ENCODE measurements around the gene BCAS3. TPM values are rescaled to one million over a fixed set of nuclear protein-coding genes. Genes with fewer than 3 reads are reported as not detected.

The BCAS3 gene
- total RNA-seq, 4 donors from 2014 or later: 42.1 to 84.7 (median 54.1) TPM

- no peak for TF ChIP-seq POLR2A (IDR thresholded peaks at IDR 0.05)
- TF ChIP-seq CTCF (IDR thresholded peaks at IDR 0.05): no peak
- no peak for DNase-seq (ENCODE audit: low spot score in 2 of 2)
- intact Hi-C loops (cut with DNase I; ENCODE audit: low total_unique reads): no loop called here
- H3K4me3 ChIP-seq (ENCODE audit: low read depth, poor library complexity, severe bottlenecking): no peak overlapping the region
- 58 to 60% methylated on average over 10 of the region's 10 CpGs for WGBS, 2 donors
Observed at GRCh38 chr17:61291451-61292285, 614.0 kb downstream of the BCAS3 start.

- DNase-seq (ENCODE audit: low spot score in 2 of 2): no peak
- 94 to 95% methylated on average over 2 of the region's 2 CpGs for WGBS, 2 donors
- no peak overlapping the region for H3K4me3 ChIP-seq (ENCODE audit: low read depth, poor library complexity, severe bottlenecking)
- no peak for TF ChIP-seq CTCF (IDR thresholded peaks at IDR 0.05)
- TF ChIP-seq POLR2A (IDR thresholded peaks at IDR 0.05): no peak
- intact Hi-C loops (cut with DNase I; ENCODE audit: low total_unique reads): no loop called here
Observed at GRCh38 chr17:61294286-61294685, 616.6 kb downstream of the BCAS3 start.

GRCh38 chr17:61294777-61295176 lies 617.1 kb downstream of the BCAS3 start:
- 69 to 71% methylated on average over 3 of the region's 3 CpGs for WGBS, 2 donors
- no peak overlapping the region for H3K4me3 ChIP-seq (ENCODE audit: low read depth, poor library complexity, severe bottlenecking)
- no peak for TF ChIP-seq CTCF (IDR thresholded peaks at IDR 0.05)
- TF ChIP-seq POLR2A (IDR thresholded peaks at IDR 0.05): no peak
- intact Hi-C loops (cut with DNase I; ENCODE audit: low total_unique reads): no loop called here
- no peak for DNase-seq (ENCODE audit: low spot score in 2 of 2)

GRCh38 chr17:61296058-61296457 lies 618.4 kb downstream of the BCAS3 start:
- WGBS, 2 donors: 95 to 98% methylated on average over 2 of the region's 2 CpGs
- no peak for DNase-seq (ENCODE audit: low spot score in 2 of 2)
- TF ChIP-seq POLR2A (IDR thresholded peaks at IDR 0.05): no peak
- no peak for TF ChIP-seq CTCF (IDR thresholded peaks at IDR 0.05)
- no peak overlapping the region for H3K4me3 ChIP-seq (ENCODE audit: low read depth, poor library complexity, severe bottlenecking)
- intact Hi-C loops (cut with DNase I; ENCODE audit: low total_unique reads): no loop called here

GRCh38 chr17:61299517-61300513 lies 622.2 kb downstream of the BCAS3 start:
- 77 to 80% methylated on average over 9 of the region's 9 CpGs for WGBS, 2 donors
- H3K4me3 ChIP-seq (ENCODE audit: low read depth, poor library complexity, severe bottlenecking): no peak overlapping the region
- no peak for DNase-seq (ENCODE audit: low spot score in 2 of 2)
- intact Hi-C loops (cut with DNase I; ENCODE audit: low total_unique reads): no loop called here
- TF ChIP-seq CTCF (IDR thresholded peaks at IDR 0.05) (no peak), POLR2A (IDR thresholded peaks at IDR 0.05) (no peak)

All from lower leg skin (tissue), 4 donors.